Keratinocyte (primary cell): ENCODE measurements around the gene TSC1. TPM values are rescaled to one million over a fixed set of nuclear protein-coding genes. Genes with fewer than 3 reads are reported as not detected.

Experiments used
- DNase-seq: peaks from one replicate; pipeline ENCODE4 v3.0.0-alpha.2; 2011; ENCODE audit warnings: low read depth, missing footprints, low spot score
- FAIRE-seq: peaks from 2 replicates; lab custom pipeline; 2011; peaks lifted over from hg19 to GRCh38; lab: Jason Lieb, UNC
- H2AFZ ChIP-seq: 2 replicates; pipeline ENCODE4 v1.6.0; 2012; ENCODE audit warnings: low read length, control low read depth, inconsistent platforms; ENCODE audit not compliant: control insufficient read depth
- H3K27ac ChIP-seq: 2 replicates; pipeline ENCODE4 v1.5.1; 2011; ENCODE audit warnings: low read length; ENCODE audit not compliant: control insufficient read depth, insufficient read depth
- H3K27me3 ChIP-seq: 3 replicates; pipeline ENCODE4 v1.6.0; 2011; ENCODE audit warnings: low read length; ENCODE audit not compliant: control insufficient read depth, insufficient read depth; ENCODE audit errors: extremely low read depth
- H3K36me3 ChIP-seq, 2 experiments: 2 replicates in 1 of 2; 3 replicates in 1 of 2; pipeline ENCODE4 v1.5.1; 2011; ENCODE audit warnings: low read length in 2 of 2, mild to moderate bottlenecking in 1 of 2; ENCODE audit not compliant: control insufficient read depth in 2 of 2, insufficient read depth in 2 of 2; ENCODE audit errors: extremely low read depth in 1 of 2
- H3K4me1 ChIP-seq: 3 replicates; pipeline ENCODE4 v1.5.1; 2011; ENCODE audit warnings: low read length; ENCODE audit not compliant: control insufficient read depth, insufficient read depth; ENCODE audit errors: extremely low read depth
- H3K4me2 ChIP-seq: 3 replicates; pipeline ENCODE4 v1.6.0; 2011; ENCODE audit warnings: low read depth, low read length; ENCODE audit not compliant: control insufficient read depth, insufficient read depth; ENCODE audit errors: extremely low read depth
- H3K4me3 ChIP-seq, 3 experiments: fragments of 200-600 bp in 1 of 3; sonication (generic) in 1 of 3; 2 replicates in 2 of 3; 3 replicates in 1 of 3; pipeline ENCODE4 v1.5.1; 2011 to 2016; ENCODE audit warnings: low read length in 3 of 3, mild to moderate bottlenecking in 3 of 3, control low read depth in 2 of 3, inconsistent platforms in 1 of 3, low read depth in 1 of 3, mixed read lengths in 1 of 3, mixed run types in 1 of 3, moderate library complexity in 1 of 3; ENCODE audit not compliant: control insufficient read depth in 2 of 3, insufficient read depth in 2 of 3; ENCODE audit errors: extremely low read depth in 1 of 3
- H3K79me2 ChIP-seq: 2 replicates; pipeline ENCODE4 v1.6.0; 2012; ENCODE audit warnings: low read length; ENCODE audit not compliant: control insufficient read depth, insufficient read depth
- H3K9ac ChIP-seq: 3 replicates; pipeline ENCODE4 v1.6.0; 2011; ENCODE audit warnings: low read length; ENCODE audit not compliant: control insufficient read depth, insufficient read depth; ENCODE audit errors: extremely low read depth
- H3K9me1 ChIP-seq: 3 replicates; pipeline ENCODE4 v1.6.0; 2011; ENCODE audit warnings: low read length; ENCODE audit not compliant: control insufficient read depth, insufficient read depth; ENCODE audit errors: extremely low read depth
- H3K9me3 ChIP-seq: 2 replicates; pipeline ENCODE4 v1.5.1; 2012; ENCODE audit warnings: low read depth, low read length; ENCODE audit not compliant: control insufficient read depth
- H4K20me1 ChIP-seq: 3 replicates; pipeline ENCODE4 v1.6.0; 2011; ENCODE audit warnings: low read length; ENCODE audit not compliant: control insufficient read depth, insufficient read depth; ENCODE audit errors: extremely low read depth
- CTCF ChIP-seq, 3 experiments: IDR thresholded peaks in 1 of 3; conservative IDR thresholded peaks in 1 of 3; optimal IDR thresholded peaks in 1 of 3; 2 replicates in 2 of 3; 3 replicates in 1 of 3; pipeline versions ENCODE3 to v1.5.1; 2011; ENCODE audit warnings: low read length in 3 of 3, mild to moderate bottlenecking in 3 of 3, moderate library complexity in 2 of 3, control low read depth in 1 of 3, inconsistent platforms in 1 of 3; ENCODE audit not compliant: insufficient read depth in 2 of 3; ENCODE audit errors: extremely low read depth in 1 of 3
- EZH2 ChIP-seq: IDR thresholded peaks from one replicate; pipeline ENCODE4 v1.6.1; 2012; ENCODE audit warnings: inconsistent platforms, mild to moderate bottlenecking, low read length, moderate library complexity
- dilution Hi-C: fragments of 300-500 bp; cut with MboI; formaldehyde crosslinking; loops from one replicate; pipeline ENCODE4 v1.7.0; 2020; ENCODE audit warnings: low sequenced_read_pairs; ENCODE audit not compliant: extremely low pct_ligation_motif_present
- polyA plus RNA-seq, 5 experiments: library from polyadenylated mRNA; depleted of rRNA in 3 of 5; stranded (reverse) in 3 of 5; stranded (forward) in 1 of 5; unstranded in 1 of 5; fragments of >200 nt; gene quantifications; 1 replicate in 1 of 5; 2 replicates in 3 of 5; 3 replicates in 1 of 5; pipeline versions ENCODE4 v1.2.1 to v1.2.3, GENCODE V29; 2011 to 2012; ENCODE audit warnings: missing spikeins in 2 of 5, low read depth in 1 of 5, low replicate concordance in 1 of 5

The TSC1 gene
- polyA plus RNA-seq, 1 donor (not counting 4 experiments of a cell fraction or from before 2014, with no cell fraction given), result 26.1 TPM

GRCh38 chr9:132846918-132847515 lies 97.4 kb downstream of the TSC1 start:
- Histone ChIP-seq H3K27me3 (no peaks in the 10 kb centered on the region), H3K36me3 (no peaks in the 10 kb centered on the region), H3K9me1 (no peaks in the 10 kb centered on the region), H4K20me1 (no peaks in the 10 kb centered on the region), H3K4me1 (no peaks in the 10 kb centered on the region), H3K4me2 (no peak overlapping the region), H3K27ac (no peak overlapping the region), H3K9ac (no peak overlapping the region), H2AFZ (no peak overlapping the region), H3K4me3 (no peak overlapping the region), H3K9me3 (no peaks in the 10 kb centered on the region), H3K79me2 (no peaks in the 10 kb centered on the region)
- FAIRE-seq (no peak), DNase-seq (no peak)
- dilution Hi-C loops, result no loop called here
- TF ChIP-seq CTCF (optimal IDR thresholded peaks at IDR 0.05 in 1 of 3, IDR thresholded peaks at IDR 0.05 in 1 of 3, conservative IDR thresholded peaks at IDR 0.05 in 1 of 3; ENCODE audit: extremely low read depth in 1 of 3, insufficient read depth in 2 of 3, low read length in 3 of 3) (no peak), EZH2 (no peak)

- no peak for TF ChIP-seq CTCF (optimal IDR thresholded peaks at IDR 0.05 in 1 of 3, IDR thresholded peaks at IDR 0.05 in 1 of 3, conservative IDR thresholded peaks at IDR 0.05 in 1 of 3; ENCODE audit: extremely low read depth in 1 of 3, insufficient read depth in 2 of 3, low read length in 3 of 3)
- TF ChIP-seq EZH2, result no peak
- H4K20me1 ChIP-seq, result no peaks in the 10 kb centered on the region
- H3K9me1 ChIP-seq, result no peaks in the 10 kb centered on the region
- no peak overlapping the region for H3K9ac ChIP-seq
- H3K4me3 ChIP-seq, result no peak overlapping the region
- H3K79me2 ChIP-seq, result no peaks in the 10 kb centered on the region
- H3K9me3 ChIP-seq, result no peaks in the 10 kb centered on the region
- FAIRE-seq (no peak), DNase-seq (no peak)
- no peak overlapping the region for H3K27ac ChIP-seq
- no peak overlapping the region for H3K4me2 ChIP-seq
- dilution Hi-C loops, result no loop called here
- no peak overlapping the region for H2AFZ ChIP-seq
- H3K4me1 ChIP-seq, result no peaks in the 10 kb centered on the region
- H3K36me3 ChIP-seq, result no peaks in the 10 kb centered on the region
- H3K27me3 ChIP-seq, result no peaks in the 10 kb centered on the region
Measured at GRCh38 chr9:132846109-132846917, 98.1 kb downstream of the TSC1 start.
